GM21723 (cell line): ENCODE results near the gene MMP25.
"Not testable (repeated sequence)": the region's sequence is repeated elsewhere in the genome, so short reads cannot be mapped to it uniquely, and the experiment has no call there.

Source experiments
- ATAC-seq: cut with Tn5 transposase; IDR thresholded peaks from one replicate; pipeline ENCODE4 v1.9.1; 2021; ENCODE audit warnings: mild to moderate bottlenecking, moderate library complexity; ENCODE audit not compliant: unreplicated experiment

The MMP25 gene

GRCh38 chr16:3070608-3071111, 24.3 kb downstream of the MMP25 start:
- no peak for ATAC-seq

- ATAC-seq = no peak
Observed at GRCh38 chr16:3071655-3072054, 25.3 kb downstream of the MMP25 start.

GRCh38 chr16:3072148-3072547, 25.8 kb downstream of the MMP25 start:
- not testable (repeated sequence) for ATAC-seq

- ATAC-seq = not testable (repeated sequence)
Observed at GRCh38 chr16:3072576-3073263, 26.4 kb downstream of the MMP25 start.

GRCh38 chr16:3073448-3073847, 27.1 kb downstream of the MMP25 start:
- ATAC-seq = no peak

GRCh38 chr16:3074860-3075522, 28.6 kb downstream of the MMP25 start:
- ATAC-seq = peak; percentile 82

- ATAC-seq = no peak
Observed at GRCh38 chr16:3075523-3075915, 29.2 kb downstream of the MMP25 start.

GRCh38 chr16:3075946-3076345, 29.6 kb downstream of the MMP25 start:
- ATAC-seq = not testable (repeated sequence)

GRCh38 chr16:3076577-3076976, 30.2 kb downstream of the MMP25 start:
- ATAC-seq = no peak

- no peak for ATAC-seq
Observed at GRCh38 chr16:3080024-3080423, 33.7 kb downstream of the MMP25 start.

- ATAC-seq = not testable (repeated sequence)
Observed at GRCh38 chr16:3081957-3082356, 35.6 kb downstream of the MMP25 start.

GRCh38 chr16:3083408-3083807, 37.0 kb downstream of the MMP25 start:
- ATAC-seq = not testable (repeated sequence)

GRCh38 chr16:3084491-3084890, 38.1 kb downstream of the MMP25 start:
- no peak for ATAC-seq

- no peak for ATAC-seq
Observed at GRCh38 chr16:3084969-3085670, 38.8 kb downstream of the MMP25 start.

GRCh38 chr16:3085868-3086595, 39.7 kb downstream of the MMP25 start:
- ATAC-seq = no peak

GRCh38 chr16:3086596-3087242, 40.4 kb downstream of the MMP25 start:
- no peak for ATAC-seq

GRCh38 chr16:3087243-3088235, 41.2 kb downstream of the MMP25 start:
- ATAC-seq = no peak

GRCh38 chr16:3088450-3088849, 42.1 kb downstream of the MMP25 start:
- ATAC-seq = no peak

GRCh38 chr16:3088925-3089716, 42.8 kb downstream of the MMP25 start:
- ATAC-seq = no peak
